Muscle of arm (tissue), 12 donors: ENCODE data around the gene MYO7A. TPM values are rescaled to one million over a fixed set of nuclear protein-coding genes. Genes with fewer than 3 reads are reported as not detected.
"Not testable (repeated sequence)": the region's sequence is repeated elsewhere in the genome, so short reads cannot be mapped to it uniquely, and the experiment has no call there.

Source experiments
- DNase-seq: peaks from one replicate; pipeline ENCODE4 v3.0.0-alpha.2; 2013
- polyA plus RNA-seq, 12 donors: library from polyadenylated mRNA; unstranded; fragments of 120-200 nt; gene quantifications; one replicate each; pipeline ENCODE4 v1.2.1, GENCODE V29; 2013; ENCODE audit not compliant: insufficient read length in 12 of 12

The MYO7A gene
- polyA plus RNA-seq, 12 donors, result 2.0 to 15.0 (median 4.2) TPM; not detected in 1

DNA sequence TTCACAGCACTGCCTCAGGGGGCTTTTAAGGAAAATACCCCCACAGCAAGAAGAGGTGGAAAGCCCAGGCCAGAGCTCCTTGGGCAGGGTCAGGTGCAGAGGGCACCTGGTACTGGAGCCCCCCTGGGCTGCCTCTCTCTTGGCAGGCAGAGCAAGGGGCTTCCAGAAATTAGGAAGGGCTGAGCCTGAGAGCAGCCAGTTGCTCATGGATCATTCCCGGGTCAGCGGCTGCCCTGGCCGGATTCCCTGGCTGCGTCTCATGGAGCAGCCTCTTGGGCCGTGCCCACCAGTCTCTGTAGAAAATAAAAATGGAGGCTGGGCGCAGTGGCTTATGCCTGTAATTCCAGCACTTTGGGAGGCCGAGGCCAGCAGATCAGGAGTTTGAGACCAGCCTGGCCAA, 35.7 kb upstream of the MYO7A start:
- no peak for DNase-seq

DNA sequence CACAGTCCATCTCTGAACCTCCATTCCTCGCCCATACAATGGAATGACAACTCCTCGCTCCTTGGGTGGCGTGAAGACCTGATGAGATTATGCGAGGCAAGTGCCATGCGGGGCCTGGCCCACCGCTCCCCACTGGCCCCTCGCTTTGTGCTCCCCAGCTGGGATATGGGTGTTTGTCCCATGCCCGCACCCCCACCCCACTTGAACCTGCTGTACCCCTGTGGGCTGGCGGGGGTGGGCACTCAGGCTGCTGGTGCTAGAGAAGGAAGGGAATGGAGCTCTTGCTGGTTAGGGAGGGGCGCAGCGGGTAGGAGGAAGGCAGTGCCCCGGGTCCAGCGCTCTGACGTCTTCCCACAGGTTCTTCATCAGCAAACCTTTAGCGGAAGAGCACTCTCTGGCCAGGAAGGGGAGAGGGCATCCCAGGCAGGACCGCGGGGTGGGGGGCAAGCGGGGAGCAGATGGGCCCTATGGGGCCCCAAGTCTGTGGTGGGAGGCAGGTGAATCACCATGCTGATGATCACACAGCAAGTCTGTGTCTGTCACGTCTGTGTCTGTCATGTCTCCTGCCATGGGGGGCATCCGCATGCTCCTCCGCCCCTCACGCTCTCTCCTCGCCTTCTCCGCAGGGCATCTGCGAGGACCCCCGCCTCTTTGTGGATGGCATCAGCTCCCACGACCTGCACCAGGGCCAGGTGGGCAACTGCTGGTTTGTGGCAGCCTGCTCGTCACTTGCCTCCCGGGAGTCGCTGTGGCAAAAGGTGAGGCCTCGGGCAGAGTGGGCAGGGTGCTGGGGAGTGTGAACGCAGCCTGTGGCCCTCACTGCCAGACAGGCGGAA, 34.8 kb upstream of the MYO7A start:
- DNase-seq, result no peak

DNA sequence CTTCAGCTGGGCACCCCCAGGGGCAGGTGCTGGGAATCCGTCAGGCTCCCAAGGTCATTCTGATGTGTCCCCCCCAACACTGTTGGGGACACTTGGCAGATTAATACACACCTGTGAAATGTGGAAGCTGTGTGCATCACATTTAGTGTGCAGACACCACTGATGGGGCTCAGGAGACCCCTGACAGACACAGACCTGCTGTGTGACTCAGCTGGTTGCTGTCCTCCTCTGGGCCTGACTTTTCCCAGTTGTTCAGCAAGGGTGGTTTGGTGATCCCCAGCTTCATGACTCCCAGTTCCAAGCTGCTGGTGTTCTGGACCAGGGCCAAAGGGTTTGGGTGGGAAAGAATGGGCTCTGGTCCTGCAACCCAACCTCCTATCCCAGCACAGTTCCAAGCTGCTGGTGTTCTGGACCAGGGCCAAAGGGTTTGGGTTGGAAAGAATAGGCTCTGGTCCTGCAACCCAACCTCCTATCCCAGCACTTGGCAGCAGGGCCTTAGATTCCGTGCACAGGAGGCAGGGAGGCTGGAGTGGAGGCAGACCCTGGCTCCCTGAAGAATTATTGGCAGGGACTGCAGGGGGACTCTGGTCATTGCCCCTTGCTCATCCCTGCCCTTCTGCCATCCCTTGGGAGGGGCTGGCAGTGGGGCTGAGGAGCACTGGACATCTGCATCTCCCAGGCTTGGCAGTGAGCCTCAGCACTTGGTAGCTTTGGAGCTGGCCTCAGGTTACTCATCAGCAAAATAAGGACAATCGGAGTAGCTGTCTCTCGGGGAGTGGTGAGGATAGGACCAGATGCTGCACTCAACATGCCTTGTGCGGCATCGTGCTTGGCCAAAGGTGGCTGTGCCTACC, 33.8 kb upstream of the MYO7A start:
- no peak for DNase-seq

DNA sequence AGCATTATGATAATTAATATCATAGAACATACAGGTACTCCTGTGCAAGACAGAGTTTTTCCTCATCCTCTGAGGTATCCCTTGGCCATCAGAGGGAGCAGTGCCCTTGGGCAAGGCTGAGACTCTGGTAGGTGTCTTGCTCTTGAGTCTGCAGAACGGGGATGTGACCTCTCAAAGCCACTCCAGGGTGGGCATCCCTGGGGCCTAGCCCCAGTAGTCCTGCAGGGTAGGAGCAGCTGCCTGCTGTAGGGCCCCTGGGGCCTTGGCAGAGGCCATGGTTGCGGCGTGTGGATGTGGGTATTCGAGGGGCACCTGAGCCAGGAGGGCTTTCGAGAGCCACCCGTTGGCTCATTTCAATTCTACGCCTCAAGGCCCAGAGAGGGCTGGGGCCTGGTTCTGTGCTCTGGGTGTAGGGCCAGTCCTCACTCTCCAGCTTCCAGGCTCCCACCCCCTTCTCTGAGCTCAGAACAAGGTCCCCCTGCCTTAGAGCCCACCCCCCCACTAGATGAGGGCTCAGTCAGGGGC, 33.1 kb upstream of the MYO7A start:
- DNase-seq, result no peak

DNA sequence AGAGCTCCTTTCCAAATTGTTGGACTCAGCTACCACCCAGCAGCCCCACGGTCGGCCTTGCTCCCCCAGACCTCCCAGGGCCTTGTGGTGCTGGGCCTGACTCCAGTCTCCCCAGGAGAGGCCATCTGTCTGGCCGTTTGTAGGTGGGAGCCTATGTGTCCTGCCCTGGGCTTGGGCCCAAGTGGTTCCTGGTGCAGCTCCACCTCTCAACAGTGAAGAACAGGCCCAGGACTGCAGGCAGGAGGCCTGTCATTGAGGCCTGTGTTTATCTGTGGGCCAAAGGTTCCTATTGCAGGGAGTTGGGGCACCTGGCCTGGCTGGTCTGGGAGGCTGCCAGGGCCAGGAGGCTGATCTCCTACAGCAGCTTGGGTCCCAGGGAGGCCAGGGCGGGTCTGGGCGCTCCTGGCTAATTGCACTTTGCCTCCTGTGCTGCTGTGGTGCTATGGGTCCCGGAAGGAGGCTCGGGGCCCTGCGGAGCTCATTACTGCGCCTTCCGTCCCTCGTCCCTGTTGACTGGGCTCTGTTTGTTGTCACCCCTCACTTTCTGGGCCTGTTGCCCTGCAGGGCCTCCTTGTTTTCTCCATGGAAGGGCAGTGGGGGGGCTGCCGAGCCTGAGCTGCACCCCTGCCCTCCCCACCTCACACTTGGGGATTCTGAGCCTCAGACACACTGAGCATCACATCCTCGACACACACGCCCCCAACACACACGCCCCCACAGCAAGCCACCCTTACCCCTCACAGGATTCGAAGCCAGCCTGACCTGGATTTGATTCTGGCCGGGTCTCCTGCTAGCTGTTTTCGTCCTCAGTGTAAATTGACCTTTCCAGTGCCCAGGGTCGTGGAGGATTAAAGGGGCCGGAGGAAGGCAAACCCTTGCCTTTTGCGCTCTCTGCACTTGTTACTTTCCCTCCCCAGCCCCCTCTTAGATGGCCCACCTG, 32.2 kb upstream of the MYO7A start:
- no peak for DNase-seq

DNA sequence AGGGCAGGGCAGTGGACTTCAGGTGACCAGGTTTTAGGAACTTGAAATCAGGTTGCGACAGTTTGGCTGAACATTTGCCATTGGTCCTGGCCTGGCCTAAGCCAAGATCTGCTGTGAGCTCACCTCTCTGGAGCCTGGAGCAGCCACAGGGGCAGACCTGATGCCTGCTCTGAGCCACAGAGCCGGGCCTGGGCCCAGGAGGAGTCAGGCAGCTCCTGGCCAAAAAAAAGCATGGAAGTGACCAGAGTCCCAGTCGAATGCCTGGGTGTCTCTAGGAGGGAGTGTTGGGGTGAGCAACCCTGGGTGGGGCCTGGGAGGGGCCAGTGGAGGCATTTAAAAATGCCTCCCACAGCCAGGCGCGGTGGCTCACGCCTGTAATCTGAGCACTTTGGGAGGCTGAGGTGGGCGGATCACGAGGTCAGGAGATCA, 31.4 kb upstream of the MYO7A start:
- no peak for DNase-seq

DNA sequence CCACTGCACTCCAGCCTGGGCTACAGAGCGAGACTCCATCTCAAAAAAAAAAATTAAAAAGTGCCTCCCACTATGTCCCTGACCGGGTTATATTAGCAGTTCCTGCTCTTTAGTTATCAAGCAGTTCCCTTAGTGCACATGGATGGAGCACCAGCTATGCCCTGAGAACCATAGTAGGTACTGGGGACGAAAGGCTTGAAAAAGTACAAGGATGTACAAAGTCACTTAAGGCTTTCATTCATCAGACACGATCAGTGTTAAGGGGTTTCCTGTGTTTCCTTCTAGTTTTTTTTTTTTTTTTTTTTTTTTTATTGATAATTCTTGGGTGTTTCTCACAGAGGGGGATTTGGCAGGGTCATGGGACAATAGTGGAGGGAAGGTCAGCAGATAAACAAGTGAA, 30.9 kb upstream of the MYO7A start:
- not testable (repeated sequence) for DNase-seq

DNA sequence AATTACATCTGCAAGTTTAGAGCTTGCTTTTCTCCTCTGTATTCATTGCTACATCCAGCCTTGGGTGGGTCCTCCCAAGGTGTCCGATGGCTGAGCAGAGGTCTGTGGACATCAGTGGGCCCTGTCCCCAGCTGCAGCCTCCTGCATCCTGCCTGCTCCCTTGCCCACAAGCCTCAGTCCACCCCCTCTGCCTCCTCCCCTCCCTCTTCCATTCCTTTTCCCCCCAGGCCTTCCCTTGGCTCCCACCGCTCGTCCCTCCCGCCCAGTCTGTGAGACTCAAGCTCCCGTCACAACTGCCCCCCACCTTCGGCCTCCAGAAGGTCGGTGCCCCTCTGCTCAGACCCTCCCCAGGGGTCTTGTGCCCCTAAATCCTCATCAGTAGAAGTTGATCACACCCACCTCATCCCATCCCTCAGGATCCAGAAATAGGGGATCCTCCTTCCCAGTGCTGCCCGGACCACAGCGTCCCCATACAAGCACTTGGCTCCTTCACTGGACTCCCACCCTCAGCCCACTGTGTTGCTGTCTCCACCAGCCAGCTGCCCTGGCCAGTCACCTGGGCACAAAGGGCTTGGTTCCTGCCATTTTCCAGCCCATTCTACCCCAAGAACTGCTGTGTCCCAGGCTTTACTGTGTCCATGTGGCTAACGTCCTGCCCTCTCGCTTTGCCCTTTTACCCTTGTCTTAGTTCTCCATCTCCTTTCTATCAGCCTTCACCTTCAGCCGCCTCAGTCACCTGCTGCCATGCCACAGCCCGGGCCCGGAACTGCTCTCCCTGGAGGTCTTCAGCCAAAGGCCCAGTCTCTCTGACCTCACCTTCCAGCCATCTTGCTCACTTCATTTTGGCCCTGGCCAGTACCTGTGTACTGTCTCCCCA, 27.6 kb upstream of the MYO7A start:
- DNase-seq, result no peak

DNA sequence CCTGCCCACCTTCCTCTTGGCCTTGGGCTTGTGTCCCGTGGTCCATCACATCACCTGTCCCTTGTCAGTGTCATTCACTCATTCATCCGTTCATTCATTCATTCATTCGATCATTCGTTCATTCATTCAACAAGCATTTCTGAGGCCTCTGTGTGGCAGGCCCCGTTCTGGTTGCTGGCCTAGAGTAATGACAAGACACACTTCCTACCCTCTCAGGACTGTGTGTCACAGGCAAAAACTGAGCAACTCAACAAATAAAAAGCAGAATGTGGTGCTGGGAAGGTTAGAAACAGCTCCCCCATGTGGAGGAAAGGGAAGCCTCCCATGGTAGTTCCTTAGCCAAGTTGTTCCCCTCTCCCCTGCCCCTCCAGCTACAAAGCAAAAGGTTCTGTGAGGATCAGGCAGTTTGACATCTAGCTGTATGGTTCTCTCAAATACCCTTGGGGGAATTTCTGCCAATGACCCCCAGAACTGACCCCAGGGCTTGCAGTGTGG, 27.0 kb upstream of the MYO7A start:
- DNase-seq, result no peak

DNA sequence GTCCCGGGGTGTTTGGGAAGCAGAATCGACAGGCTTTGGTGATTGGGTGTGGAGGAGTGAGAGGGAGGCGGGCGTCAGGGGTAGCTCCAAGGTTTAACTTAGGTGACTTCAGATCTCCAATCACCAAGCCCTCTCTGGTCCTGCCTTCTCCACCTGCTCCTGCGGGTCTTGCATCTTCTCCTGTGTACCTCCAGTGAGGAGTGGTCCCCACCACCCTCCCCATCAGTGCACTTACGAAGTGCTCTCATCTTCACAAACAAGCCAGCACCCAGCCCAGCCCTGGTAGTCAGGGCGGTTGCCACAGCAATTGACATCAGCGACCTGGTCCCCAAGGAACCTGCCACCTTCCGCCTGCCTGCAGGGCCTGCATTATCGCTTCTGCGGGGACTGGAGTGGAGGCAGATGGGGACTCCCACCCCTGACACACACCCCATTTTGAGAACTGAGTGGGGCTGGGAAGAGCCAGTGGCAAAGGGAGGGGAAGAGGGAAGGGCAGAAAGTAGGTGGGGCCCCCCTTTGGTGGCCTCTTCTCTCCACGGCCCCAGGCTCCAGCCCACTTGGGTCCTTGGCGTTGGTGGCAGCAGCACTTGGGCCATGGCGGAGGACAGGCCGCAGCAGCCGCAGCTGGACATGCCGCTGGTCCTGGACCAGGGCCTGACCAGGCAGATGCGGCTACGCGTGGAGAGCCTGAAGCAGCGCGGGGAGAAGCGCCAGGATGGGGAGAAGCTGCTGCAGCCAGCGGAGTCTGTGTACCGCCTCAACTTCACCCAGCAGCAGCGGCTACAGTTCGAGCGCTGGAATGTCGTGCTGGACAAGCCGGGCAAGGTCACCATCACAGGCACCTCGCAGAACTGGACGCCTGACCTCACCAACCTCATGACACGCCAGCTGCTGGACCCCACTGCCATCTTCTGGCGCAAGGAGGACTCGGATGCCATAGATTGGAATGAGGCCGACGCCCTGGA, 25.5 kb upstream of the MYO7A start, which contains the start of gene OMP:
Gene OMP (plus strand): TSS at position 595 of the 965 bp plus-strand sequence. CDS start 0 bp downstream, at position 595.
- DNase-seq, result no peak

DNA sequence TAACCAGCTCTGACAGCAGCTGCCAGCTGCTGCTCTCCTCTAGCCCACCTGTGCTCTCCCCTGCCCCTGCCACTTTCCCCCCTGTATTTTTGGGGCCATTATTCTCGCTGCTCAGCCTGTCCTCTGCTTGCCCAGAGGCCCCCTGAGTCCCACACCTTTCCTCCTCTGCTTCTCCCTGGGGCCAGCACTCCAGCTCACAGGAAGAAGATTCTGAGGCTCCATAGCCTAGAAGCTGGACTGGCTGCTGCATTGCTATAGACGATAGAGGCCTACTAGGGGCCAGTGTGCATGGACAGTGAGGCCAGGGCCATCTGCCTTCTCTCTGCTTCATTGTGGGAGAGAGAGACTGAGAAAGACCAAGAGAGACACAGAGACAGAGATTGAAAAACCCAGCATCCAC, 24.7 kb upstream of the MYO7A start:
- no peak for DNase-seq

DNA sequence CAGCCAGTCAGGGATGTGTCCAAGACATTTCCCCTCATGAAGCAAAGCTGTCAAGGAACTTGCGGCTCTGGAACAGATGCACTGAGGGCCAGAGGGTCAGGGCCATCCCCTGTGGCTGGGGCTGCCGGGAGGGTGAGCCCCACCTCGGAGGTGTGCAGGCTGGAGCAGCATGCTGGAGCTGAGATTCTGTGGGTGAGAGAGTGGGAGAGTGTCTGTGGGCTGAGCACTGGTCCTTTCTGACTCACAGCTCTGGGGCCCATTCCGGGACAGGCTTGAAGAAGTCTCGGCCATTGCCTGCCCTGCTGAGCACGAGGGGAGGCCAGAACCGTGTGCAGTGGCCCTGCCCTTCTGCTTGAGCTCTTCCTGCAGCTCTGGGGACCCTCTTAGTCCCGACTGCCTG, 23.3 kb upstream of the MYO7A start:
- DNase-seq, result no peak

DNA sequence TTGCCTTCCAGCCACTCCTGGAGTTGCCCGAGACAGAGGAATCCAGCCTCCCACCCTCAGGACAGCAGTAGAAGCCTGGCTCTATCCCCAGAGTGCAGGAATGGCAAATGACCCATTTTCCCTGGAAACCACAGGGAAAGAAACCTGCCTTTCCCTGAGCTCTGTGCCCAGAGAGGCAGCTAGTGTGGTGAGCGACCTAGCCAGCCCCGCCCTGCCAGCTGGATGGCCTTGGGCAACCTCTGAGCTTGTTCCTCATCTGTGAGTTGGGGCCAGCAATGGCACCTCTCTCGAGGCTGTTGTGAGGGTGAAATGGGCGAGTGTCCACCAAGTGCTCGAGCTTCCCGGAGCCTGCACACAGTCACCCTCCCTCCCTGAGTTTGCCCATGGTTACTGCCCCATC, 21.7 kb upstream of the MYO7A start:
- no peak for DNase-seq

DNA sequence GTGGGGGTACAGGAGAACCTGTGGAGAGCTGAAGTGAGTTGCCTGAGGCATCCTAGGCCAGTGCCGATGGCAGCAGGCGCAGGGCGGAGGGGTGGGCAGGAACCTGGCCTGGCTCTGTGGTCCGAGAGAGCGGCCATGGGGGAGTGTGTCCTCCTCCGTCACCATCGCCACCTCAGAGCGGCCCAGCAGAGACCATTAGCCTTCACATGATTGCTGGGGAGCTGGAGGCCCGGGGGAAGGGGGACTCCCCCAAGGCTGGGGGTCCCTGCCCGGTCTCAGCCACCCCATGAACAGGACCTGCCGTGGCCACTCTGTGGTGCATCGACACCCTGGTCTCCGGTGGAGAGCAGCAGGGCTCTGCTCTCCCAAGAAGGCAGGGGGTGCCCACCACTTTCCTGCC, 21.3 kb upstream of the MYO7A start:
- DNase-seq, result no peak

DNA sequence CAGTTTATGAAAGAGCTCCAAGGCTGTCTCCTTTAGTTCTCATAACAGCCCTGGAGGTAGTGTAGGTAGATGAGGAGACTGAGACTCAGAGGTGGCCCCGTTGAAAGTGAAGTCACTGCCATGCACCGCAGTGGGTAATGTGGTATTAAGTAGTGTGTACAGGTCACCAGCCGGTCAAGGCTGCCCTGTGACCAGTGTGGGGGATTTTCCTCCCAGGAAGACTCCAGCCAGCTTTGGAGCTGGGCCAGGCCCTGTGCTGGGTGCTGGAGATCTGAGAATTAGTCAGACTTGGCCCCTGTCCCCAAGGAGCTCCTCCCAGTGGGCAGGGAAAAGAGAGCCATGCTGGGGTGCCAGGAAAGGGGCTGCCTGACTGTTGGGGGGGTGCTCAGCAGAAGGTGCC, 20.1 kb upstream of the MYO7A start:
- DNase-seq, result no peak

DNA sequence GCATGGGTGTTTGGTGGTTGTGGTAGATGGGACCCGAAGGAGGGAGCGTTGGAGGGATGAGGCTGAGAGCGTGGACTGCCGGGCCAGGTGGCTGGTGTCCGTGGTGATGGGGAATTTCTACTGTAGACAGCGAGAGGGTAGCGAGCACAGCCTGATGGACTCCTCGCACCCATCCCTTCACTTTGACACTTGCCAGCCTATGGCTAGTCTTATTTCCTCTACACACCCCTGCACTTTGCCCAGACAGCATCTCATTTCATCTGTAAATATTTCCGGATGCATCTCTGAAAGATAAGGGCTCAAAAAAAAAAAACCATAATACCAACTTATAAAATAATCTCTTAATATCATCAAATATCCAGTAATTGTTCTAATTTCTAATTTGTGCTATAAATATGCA, 19.6 kb upstream of the MYO7A start:
- no peak for DNase-seq

DNA sequence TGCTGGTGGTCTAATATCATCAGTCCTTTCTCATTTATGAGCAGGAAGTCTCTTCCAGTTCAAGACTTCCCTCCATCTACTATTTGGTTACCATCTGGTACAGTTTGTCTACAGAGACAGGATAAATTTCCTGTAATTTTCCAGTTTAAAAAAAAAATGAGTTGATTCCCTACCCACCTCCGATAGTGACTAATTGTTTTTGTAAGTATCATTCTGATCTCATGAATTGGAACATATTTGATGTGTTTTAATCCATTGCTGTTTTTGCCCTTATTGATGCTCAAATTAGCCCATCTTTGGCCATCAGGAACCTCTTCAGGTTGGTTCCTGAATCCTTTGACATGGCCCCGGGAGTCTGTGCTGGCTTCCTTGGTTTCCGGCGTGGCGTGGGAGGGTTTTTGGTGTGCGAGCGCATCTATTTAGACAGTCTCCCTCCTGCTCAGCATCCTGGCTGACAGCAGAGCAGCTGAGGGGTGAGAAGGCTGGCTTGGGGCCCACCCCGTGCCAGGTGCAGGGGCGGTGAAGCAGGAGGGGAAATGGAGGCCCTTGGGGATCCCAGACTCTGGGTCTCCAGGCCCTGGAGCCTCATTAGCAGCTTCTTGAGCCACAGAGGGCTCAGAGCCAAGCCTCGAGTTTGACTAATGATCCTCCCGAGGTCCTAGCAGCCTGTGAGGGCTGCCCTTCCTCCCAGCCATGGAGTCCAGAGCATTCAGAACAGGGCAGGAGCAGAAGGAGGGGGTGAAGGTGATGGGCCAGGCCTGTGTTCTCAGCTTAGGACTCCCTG, 18.6 kb upstream of the MYO7A start:
- DNase-seq, result no peak

DNA sequence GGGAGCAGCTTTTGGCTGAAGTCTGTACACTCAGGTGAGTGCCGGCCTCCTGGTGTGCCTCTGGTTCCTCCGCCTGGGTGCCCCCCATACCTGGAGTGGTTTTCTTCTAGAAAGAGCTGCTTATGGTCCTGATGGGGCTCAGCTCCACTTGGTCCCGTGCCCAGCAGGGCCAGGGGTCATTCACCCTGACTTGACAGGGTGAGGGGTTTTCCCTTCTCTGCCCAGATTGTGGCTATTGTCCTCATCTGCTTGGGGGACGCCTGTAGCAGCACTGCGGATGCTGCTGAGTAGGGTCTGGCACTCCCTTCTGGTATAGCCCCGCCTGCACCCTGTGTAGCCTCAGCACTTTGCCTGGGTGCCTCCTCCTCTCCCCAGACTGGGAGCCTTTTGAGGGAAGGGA, 17.2 kb upstream of the MYO7A start:
- no peak for DNase-seq
